Tibial nerve (tissue), 4 donors: Measurements from ENCODE around the gene EXOG.
A peak's percentile ranks its signal among the peaks of the same experiment; 100 is the strongest.

Experiments
- CTCF ChIP-seq, 5 experiments: fragments of 200-600 bp in 3 of 5; fragments of 450-650 bp in 2 of 5; sonication (generic) in 3 of 5; IDR thresholded peaks; one replicate each; pipeline ENCODE4 v1.5.1; 2016 to 2019; ENCODE audit warnings: antibody characterized with exemption in 5 of 5, mild to moderate bottlenecking in 3 of 5, moderate library complexity in 2 of 5
- EP300 ChIP-seq, 2 donors: sonication (generic); formaldehyde crosslinking; IDR thresholded peaks; one replicate each; pipeline ENCODE4 v1.6.1; 2017; ENCODE audit warnings: antibody characterized with exemption in 2 of 2, mild to moderate bottlenecking in 1 of 2
- POLR2A ChIP-seq, 2 donors: fragments of 450-650 bp; IDR thresholded peaks; one replicate each; pipeline ENCODE4 v1.6.1; 2017; ENCODE audit warnings: antibody characterized with exemption in 2 of 2, mild to moderate bottlenecking in 2 of 2, moderate library complexity in 2 of 2

GRCh38 chr3:38479431-38480092 lies 16.6 kb upstream of the EXOG start:
- TF ChIP-seq EP300 (IDR thresholded peaks at IDR 0.05) (peak in 1 of 2 donors; percentile 22), POLR2A (IDR thresholded peaks at IDR 0.05) (no peak), CTCF (IDR thresholded peaks at IDR 0.05) (peak; percentile 72 to 84 (median 82))
